GM12878 (cell line): ENCODE results near the gene MAN2C1. TPM values are rescaled to one million over a fixed set of nuclear protein-coding genes. Genes with fewer than 3 reads are reported as not detected.
A peak's percentile ranks its signal among the peaks of the same experiment; 100 is the strongest.

ENCODE experiments used
- ATF7 ChIP-seq: fragments of 450-650 bp; IDR thresholded peaks from 2 replicates; pipeline ENCODE4 v1.6.1; 2016; ENCODE audit warnings: low read depth, mild to moderate bottlenecking
- CREB1 ChIP-seq: IDR thresholded peaks from 2 replicates; pipeline ENCODE4 v1.6.1; 2012; ENCODE audit warnings: low read depth, mild to moderate bottlenecking, inconsistent platforms
- EZH2 ChIP-seq: IDR thresholded peaks from 2 replicates; pipeline ENCODE4 v1.6.1; 2012; ENCODE audit warnings: low read depth, mild to moderate bottlenecking, control low read depth, inconsistent platforms, low read length, borderline replicate concordance; ENCODE audit not compliant: control insufficient read depth
- HCFC1 ChIP-seq: fragments of 150-350 bp; IDR thresholded peaks from 2 replicates; pipeline ENCODE4 v1.6.1; 2014; ENCODE audit warnings: low read length
- JUND ChIP-seq: IDR thresholded peaks from 2 replicates; pipeline ENCODE4 v1.6.1; 2012; ENCODE audit warnings: low read depth, mild to moderate bottlenecking, low read length, improper control_type of control experiment, moderate library complexity
- KDM1A ChIP-seq: fragments of 200-600 bp; sonication (generic); IDR thresholded peaks from 2 replicates; pipeline ENCODE4 v1.6.1; 2016; ENCODE audit warnings: borderline replicate concordance
- MAX ChIP-seq: IDR thresholded peaks from 2 replicates; pipeline ENCODE4 v1.6.1; 2012; ENCODE audit warnings: low read depth, low read length, improper control_type of control experiment
- MEF2A ChIP-seq: IDR thresholded peaks from 2 replicates; pipeline ENCODE4 v1.6.1; 2011; ENCODE audit warnings: low read depth, mild to moderate bottlenecking, low read length, moderate library complexity; ENCODE audit not compliant: insufficient read depth
- MTA2 ChIP-seq: fragments of 450-650 bp; IDR thresholded peaks from 2 replicates; pipeline ENCODE4 v1.6.1; 2016; ENCODE audit warnings: low read depth, mild to moderate bottlenecking, moderate library complexity
- MTA3 ChIP-seq: IDR thresholded peaks from 2 replicates; pipeline ENCODE4 v1.6.1; 2012; ENCODE audit warnings: low read length, inconsistent platforms, borderline replicate concordance
- PAX5 ChIP-seq: IDR thresholded peaks from 2 replicates; pipeline ENCODE4 v1.6.1; 2011; ENCODE audit warnings: low read depth, low read length, borderline replicate concordance
- POLR2AphosphoS2 ChIP-seq: IDR thresholded peaks from 2 replicates; pipeline ENCODE4 v1.6.1; 2011; ENCODE audit warnings: low read depth, mild to moderate bottlenecking, low read length, improper control_type of control experiment, moderate library complexity
- RBBP5 ChIP-seq: fragments of 200-600 bp; sonication (generic); conservative IDR thresholded peaks from 2 replicates; pipeline ENCODE4 v1.6.1; 2016
- RFX5 ChIP-seq: IDR thresholded peaks from 2 replicates; pipeline ENCODE4 v1.6.1; 2011; ENCODE audit warnings: low read depth, low read length, improper control_type of control experiment
- SIN3A ChIP-seq: IDR thresholded peaks from 2 replicates; pipeline ENCODE4 v1.6.1; 2012; ENCODE audit warnings: low read depth, low read length, improper control_type of control experiment
- SPI1 ChIP-seq: IDR thresholded peaks from 2 replicates; pipeline ENCODE4 v1.6.1; 2011; ENCODE audit warnings: low read depth, mild to moderate bottlenecking, low read length, moderate library complexity, borderline replicate concordance; ENCODE audit not compliant: insufficient read depth
- SREBF1 ChIP-seq: IDR thresholded peaks from 2 replicates; pipeline ENCODE4 v1.6.1; 2012; ENCODE audit warnings: mild to moderate bottlenecking, low read length
- SREBF2 ChIP-seq: IDR thresholded peaks from 2 replicates; pipeline ENCODE4 v1.6.1; 2012; ENCODE audit warnings: mild to moderate bottlenecking, low read length
- SUPT20H ChIP-seq: IDR thresholded peaks from 2 replicates; pipeline ENCODE4 v1.6.1; 2011; ENCODE audit warnings: low read depth, mild to moderate bottlenecking, low read length, moderate library complexity, borderline replicate concordance; ENCODE audit not compliant: control insufficient read depth
- SUZ12 ChIP-seq: fragments of 200-600 bp; sonication (generic); IDR thresholded peaks from one replicate; pipeline ENCODE4 v1.6.1; 2018; ENCODE audit warnings: antibody characterized with exemption, mild to moderate bottlenecking; ENCODE audit not compliant: unreplicated experiment
- TBL1XR1 ChIP-seq: IDR thresholded peaks from 2 replicates; pipeline ENCODE4 v1.6.1; 2012; ENCODE audit warnings: low read depth, low read length, improper control_type of control experiment
- USF1 ChIP-seq: IDR thresholded peaks from 2 replicates; pipeline ENCODE4 v1.6.1; 2011; ENCODE audit warnings: borderline replicate concordance, low read depth, mild to moderate bottlenecking, moderate library complexity, mixed read lengths, low read length; ENCODE audit not compliant: insufficient read depth; ENCODE audit errors: extremely low read length
- ZBTB11 ChIP-seq: fragments of 450-650 bp; formaldehyde crosslinking; IDR thresholded peaks from 2 replicates; pipeline ENCODE4 v1.5.0; 2022; ENCODE audit warnings: mild to moderate bottlenecking, missing genetic modification characterization
- ZBTB33 ChIP-seq: fragments of 450-650 bp; IDR thresholded peaks from 2 replicates; pipeline ENCODE4 v1.6.1; 2017; ENCODE audit warnings: mild to moderate bottlenecking
- polyA plus RNA-seq, 11 experiments: library from polyadenylated mRNA; depleted of rRNA in 4 of 11; unstranded in 6 of 11; stranded (reverse) in 5 of 11; fragments of >200 nt; fragmentation: Nextera tagmentation in 4 of 11; fragmentation: Illumina TruSeq in 1 of 11; extraction: Ambion mirVana in 4 of 11; extraction: Trizol in 1 of 11; gene quantifications; 1 replicate in 1 of 11; 2 replicates in 10 of 11; pipeline versions ENCODE4 v1.2.1 to v1.2.3, GENCODE V29; 2011 to 2016; ENCODE audit warnings: inconsistent platforms in 2 of 11, missing spikeins in 2 of 11, low read depth in 1 of 11
- total RNA-seq, 4 experiments: library from RNA; depleted of rRNA in 3 of 4; stranded (reverse); fragments of >200 nt in 3 of 4; fragmentation: Illumina TruSeq in 1 of 4; extraction: Trizol in 1 of 4; gene quantifications; 2 replicates each; pipeline versions ENCODE4 v1.2.1 to v1.2.3, GENCODE V29; 2013 to 2021

Gene MAN2C1
- total and polyA plus RNA-seq, 10 of the 15 experiments (the other 5 are each of a cell fraction or from before 2014, with no cell fraction given): 1.4 to 111 (median 42.2) TPM

- TF ChIP-seq SUZ12 (no peak), MTA3 (no peak), HCFC1 (peak; percentile 82), SREBF2 (no peak), SPI1 (peak; percentile 72), PAX5 (peak; percentile 45; the same call in 1 of the 2 replicates), KDM1A (no peak), SUPT20H (no peak), MTA2 (0 out of 2 replicates have a peak, but pooled peaks have one; percentile 32), RFX5 (0 out of 2 replicates have a peak, but pooled peaks have one; percentile 47), MEF2A (0 out of 2 replicates have a peak, but pooled peaks have one; percentile 12), RBBP5 (0 out of 2 replicates have a peak, but pooled peaks have one; percentile 63), POLR2AphosphoS2 (peak; percentile 77), CREB1 (peak; percentile 79; the same call in 1 of the 2 replicates), SREBF1 (no peak), USF1 (peak; percentile 7), SIN3A (peak; percentile 89), ZBTB33 (0 out of 2 replicates have a peak, but pooled peaks have one; percentile 25), MAX (peak; percentile 40), TBL1XR1 (peak; percentile 56; the same call in 1 of the 2 replicates), ZBTB11 (CRISPR knock-in tag) (peak; percentile 94), JUND (peak; percentile 27; the same call in 1 of the 2 replicates), ATF7 (no peak), EZH2 (no peak)
These were observed at the start of gene MAN2C1 (continued) for GRCh38 chr15:75367913-75368688.
